Heart left ventricle (tissue), 16 donors: Measurements from ENCODE around the gene MEGF10. TPM values are rescaled to one million over a fixed set of nuclear protein-coding genes. Genes with fewer than 3 reads are reported as not detected.

ENCODE experiments used
- ATAC-seq, 4 donors: fragments of 200-7000 bp; cut with Tn5 transposase; one replicate each; pipeline ENCODE4 v1.9.1; 2020 to 2022; ENCODE audit warnings: moderate library complexity in 4 of 4, mild to moderate bottlenecking in 3 of 4, moderate number of reproducible peaks in 1 of 4
- DNase-seq, 5 donors: peaks; one replicate each; pipeline ENCODE4 v3.0.0-alpha.2; 2020
- H3K27ac ChIP-seq, 12 donors: fragments of 200-600 bp; sonication (generic) in 4 of 12; one replicate each; pipeline versions ENCODE4 v1.5.0 to v1.8.0; 2016 to 2022; ENCODE audit warnings: mild to moderate bottlenecking in 2 of 12
- H3K27me3 ChIP-seq, 9 donors: fragments of 200-600 bp; sonication (generic) in 2 of 9; one replicate each; pipeline versions ENCODE4 v1.5.1 to v1.8.0; 2016 to 2022; ENCODE audit warnings: mild to moderate bottlenecking in 3 of 9
- H3K36me3 ChIP-seq, 9 donors: fragments of 200-600 bp; sonication (generic) in 2 of 9; one replicate each; pipeline versions ENCODE4 v1.5.0 to v1.8.0; 2018 to 2022; ENCODE audit warnings: mild to moderate bottlenecking in 2 of 9
- H3K4me1 ChIP-seq, 12 donors: fragments of 200-600 bp; sonication (generic) in 4 of 12; one replicate each; pipeline versions ENCODE4 v1.5.0 to v1.8.0; 2016 to 2022; ENCODE audit warnings: mild to moderate bottlenecking in 3 of 12
- H3K4me3 ChIP-seq, 12 donors: fragments of 200-600 bp; sonication (generic) in 4 of 12; one replicate each; pipeline versions ENCODE4 v1.5.0 to v1.8.0; 2017 to 2022; ENCODE audit warnings: mild to moderate bottlenecking in 9 of 12, moderate library complexity in 4 of 12
- H3K9me3 ChIP-seq, 12 donors: fragments of 200-600 bp; sonication (generic) in 4 of 12; one replicate each; pipeline versions ENCODE4 v1.5.0 to v1.8.0; 2016 to 2022; ENCODE audit warnings: mild to moderate bottlenecking in 1 of 12
- POLR2A ChIP-seq, 2 donors: fragments of 450-650 bp; IDR thresholded peaks; one replicate each; pipeline ENCODE4 v1.6.1; 2017; ENCODE audit warnings: antibody characterized with exemption in 2 of 2, mild to moderate bottlenecking in 2 of 2, moderate library complexity in 2 of 2
- WGBS, 4 donors: extraction: QIAGEN DNeasy Blood & Tissue Kit in 2 of 4; methylation state at CpG; one replicate each; pipeline versions ENCODE4 v1.1.5 to v1.1.7; 2013 to 2018; 5-methylcytosine and 5-hydroxymethylcytosine counted together
- intact Hi-C, 10 donors: fragments of 100-400 bp; cut with DNase I; formaldehyde crosslinking; loops; one replicate each; pipeline versions ENCODE4 v1.11.1 to v1.14.2; 2022
- polyA plus RNA-seq, 2 donors: library from polyadenylated mRNA; stranded (reverse); fragments of 200-250 nt; gene quantifications; one replicate each; pipeline ENCODE4 v1.2.3, GENCODE V29; 2013
- total RNA-seq, 9 donors: library from RNA; depleted of rRNA in 2 of 9; stranded (reverse); fragments of >200 nt in 2 of 9; fragmentation: NEBNext Ultra II Directional in 3 of 9; extraction: Animal tissue kit (Norgen Biotek cat#: 25700) in 3 of 9; gene quantifications; one replicate each; pipeline versions ENCODE4 v1.1.0 to v1.2.4, GENCODE V29; 2016 to 2023
- TF ChIP-seq, protein P1 (sequence below), 12 donors: fragments of 200-600 bp; sonication (generic) in 4 of 12; IDR thresholded peaks; one replicate each; pipeline versions ENCODE4 v1.5.0 to v1.8.0; 2018 to 2022; ENCODE audit warnings: antibody characterized with exemption in 12 of 12, mild to moderate bottlenecking in 5 of 12
- donor health status: ischemic (EF 13 %, LVEDD 7.1; RV severe dilation, severe dysfunction).
- donor health status: healthy with polysubstance abuse.
- donor health status: DM: no; HTN: yes; CAD: no.
- donor health status: DM: no; HTN: no; CAD: no.
- donor health status: ischemic (EF 25% LVEDD 6.9; RV normal size, moderate dysfunction).
- donor health status: ischemic (EF 25% LVEDD 5.7; RV mildly dilated, moderate dysfunction).
- donor health status: healthy.
- donor health status: DM: yes; HTN: yes; CAD: no.
- donor health status: ischemic (EF 35%, LVEDD 5.7; RV mildly dilated, moderate dysfunction).
- donor health status: nonischemic (EF 11% LVEDD 7.7; RV severe dilation, severe dysfunction).
- donor health status: DM: yes; HTN: yes; CAD: no.
- donor health status: PGD.
- donor health status: ischemic (EF 29% LVEDD 5.4; RV normal size, mild dysfunction).
- donor health status: nonischemic (EF 23%, LVEDD 6.1; RV moderate dilation, normal function).

The MEGF10 gene
- total and polyA plus RNA-seq, 11 donors: 0.04 to 1.3 (median 0.32) TPM

DNA sequence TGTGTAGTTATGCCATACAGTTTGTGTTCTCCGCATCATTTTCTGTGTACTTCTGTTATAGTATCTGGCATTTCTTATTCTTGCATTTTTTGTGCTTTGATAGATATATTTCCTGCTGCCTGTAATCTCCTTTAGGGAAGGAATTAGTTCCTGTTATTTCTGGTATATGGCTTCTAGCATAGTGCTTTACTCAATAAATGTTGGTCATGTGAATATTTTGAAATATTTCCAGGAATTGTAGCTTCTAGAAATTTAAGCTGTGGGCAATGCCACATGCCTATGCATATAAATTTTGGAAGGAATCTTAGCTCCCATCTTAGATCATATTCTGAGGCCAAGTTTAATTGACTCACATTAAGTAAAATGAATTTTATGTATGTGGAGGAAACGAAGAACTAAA is 215.3 kb downstream of the MEGF10 start:
- TF ChIP-seq POLR2A (IDR thresholded peaks at IDR 0.05): no peak
- TF ChIP-seq, protein P1, sequence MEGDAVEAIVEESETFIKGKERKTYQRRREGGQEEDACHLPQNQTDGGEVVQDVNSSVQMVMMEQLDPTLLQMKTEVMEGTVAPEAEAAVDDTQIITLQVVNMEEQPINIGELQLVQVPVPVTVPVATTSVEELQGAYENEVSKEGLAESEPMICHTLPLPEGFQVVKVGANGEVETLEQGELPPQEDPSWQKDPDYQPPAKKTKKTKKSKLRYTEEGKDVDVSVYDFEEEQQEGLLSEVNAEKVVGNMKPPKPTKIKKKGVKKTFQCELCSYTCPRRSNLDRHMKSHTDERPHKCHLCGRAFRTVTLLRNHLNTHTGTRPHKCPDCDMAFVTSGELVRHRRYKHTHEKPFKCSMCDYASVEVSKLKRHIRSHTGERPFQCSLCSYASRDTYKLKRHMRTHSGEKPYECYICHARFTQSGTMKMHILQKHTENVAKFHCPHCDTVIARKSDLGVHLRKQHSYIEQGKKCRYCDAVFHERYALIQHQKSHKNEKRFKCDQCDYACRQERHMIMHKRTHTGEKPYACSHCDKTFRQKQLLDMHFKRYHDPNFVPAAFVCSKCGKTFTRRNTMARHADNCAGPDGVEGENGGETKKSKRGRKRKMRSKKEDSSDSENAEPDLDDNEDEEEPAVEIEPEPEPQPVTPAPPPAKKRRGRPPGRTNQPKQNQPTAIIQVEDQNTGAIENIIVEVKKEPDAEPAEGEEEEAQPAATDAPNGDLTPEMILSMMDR (IDR thresholded peaks at IDR 0.05): no peak
- no peaks in the 10 kb centered on the region for H3K4me1 ChIP-seq
- intact Hi-C loops: no loop called here
- no peaks in the 10 kb centered on the region for H3K27me3 ChIP-seq
- no peak for ATAC-seq
- H3K9me3 ChIP-seq: no peaks in the 10 kb centered on the region
- no peak overlapping the region for H3K27ac ChIP-seq
- no peaks in the 10 kb centered on the region for H3K36me3 ChIP-seq
- 83 to 95% (median 87%) methylated on average over 2 of the region's 2 CpGs for WGBS, 4 donors
- no peak for DNase-seq
- H3K4me3 ChIP-seq: no peak overlapping the region

DNA sequence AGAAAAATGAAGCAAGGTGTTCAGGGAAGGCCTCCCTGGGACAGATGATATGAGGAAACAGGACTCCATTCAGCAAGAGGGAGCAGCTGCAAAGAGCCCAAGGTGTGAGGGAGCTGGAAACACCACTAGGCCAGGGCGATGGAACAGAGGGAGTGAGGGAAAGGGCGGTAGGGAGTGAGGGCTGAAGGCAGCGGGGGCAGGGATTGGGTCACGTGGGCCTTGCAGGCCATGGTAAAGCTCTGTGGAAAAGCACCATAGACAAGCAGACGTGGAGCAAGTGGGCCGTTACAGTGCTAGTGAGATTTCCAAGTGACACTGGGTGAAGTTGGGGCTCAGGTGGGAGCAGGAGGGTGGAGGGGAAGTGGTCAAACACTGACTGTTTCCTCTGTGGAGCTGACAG is 216.0 kb downstream of the MEGF10 start:
- DNase-seq (no peak), ATAC-seq (peak in 1 of 4 donors; percentile 13)
- Histone ChIP-seq H3K9me3 (no peaks in the 10 kb centered on the region), H3K4me1 (no peaks in the 10 kb centered on the region), H3K27me3 (no peaks in the 10 kb centered on the region), H3K36me3 (no peaks in the 10 kb centered on the region), H3K4me3 (no peak overlapping the region), H3K27ac (no peak overlapping the region)
- 74 to 85% (median 78%) methylated on average over 6 of the region's 6 CpGs for WGBS, 4 donors
- intact Hi-C loops: no loop called here
- no peak for TF ChIP-seq POLR2A (IDR thresholded peaks at IDR 0.05)

DNA sequence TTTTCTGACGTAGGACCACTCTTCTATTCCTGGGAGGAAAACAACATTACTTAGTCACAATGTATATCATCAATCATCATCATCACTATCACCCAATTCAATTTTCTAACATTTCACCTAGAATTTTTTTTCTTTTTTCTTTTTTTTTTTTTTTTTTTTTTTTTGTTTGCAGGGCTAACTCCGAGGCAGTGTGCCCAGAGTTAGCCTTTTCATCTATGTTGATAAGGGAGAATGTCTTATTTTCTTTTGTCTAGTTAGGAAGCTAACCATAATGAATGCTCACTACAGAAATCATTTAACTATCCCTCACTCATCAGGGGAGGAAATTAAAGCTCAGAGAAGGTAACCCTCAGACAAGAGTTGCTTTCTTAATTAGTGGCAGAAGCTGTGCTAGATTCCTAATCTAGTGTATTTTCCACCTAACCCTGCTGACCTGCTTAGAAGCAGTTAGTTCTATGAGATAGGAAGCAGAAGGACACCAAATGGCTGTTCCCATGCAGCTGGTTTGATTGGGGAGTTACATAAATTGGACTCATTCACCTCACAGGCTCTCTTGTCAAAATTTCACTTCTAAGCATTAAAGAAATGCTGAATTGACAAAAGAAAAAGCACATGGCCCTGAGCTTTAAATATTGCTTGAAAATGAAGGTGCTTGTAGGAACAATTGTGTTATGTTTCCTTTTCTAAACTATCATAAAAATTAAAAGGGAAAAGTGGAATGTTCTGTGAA is 218.2 kb downstream of the MEGF10 start:
- TF ChIP-seq, protein P1 (IDR thresholded peaks at IDR 0.05): no peak
- no peak for TF ChIP-seq POLR2A (IDR thresholded peaks at IDR 0.05)

More for the DNA sequence above, 218.2 kb downstream of the MEGF10 start:
- no peaks in the 10 kb centered on the region for H3K4me1 ChIP-seq
- ATAC-seq (no peak), DNase-seq (no peak)
- WGBS, 4 donors: 68 to 82% (median 77%) methylated on average over 2 of the region's 2 CpGs
- H3K27me3 ChIP-seq: peaks cover 0 to 3% (median 0%) of the 10 kb centered on the region in 9 donors
- H3K27ac ChIP-seq: no peak overlapping the region
- intact Hi-C loops: no loop called here
- H3K36me3 ChIP-seq: no peaks in the 10 kb centered on the region
- no peak overlapping the region for H3K4me3 ChIP-seq
- no peaks in the 10 kb centered on the region for H3K9me3 ChIP-seq

Other genes with a start within 250 kb of the MEGF10 start
- 10 to 100 TPM in 4 of 9 donors, 1 to 10 TPM in 5; 1.4 to 14.7 (median 8.4) TPM for gene C5orf63, start 217.3 kb upstream of the MEGF10 start, total RNA-seq
- gene C5orf63, start 217.3 kb upstream of the MEGF10 start, polyA plus RNA-seq: 1 to 10 TPM; 5.0 to 5.3 TPM
- gene PRRC1, start 226.8 kb downstream of the MEGF10 start, total RNA-seq: 10 to 100 TPM; 11.5 to 37.7 (median 23.5) TPM
- 10 to 100 TPM; 10.3 to 17.7 TPM for gene PRRC1, start 226.8 kb downstream of the MEGF10 start, polyA plus RNA-seq